KBM-7 (cell line): ENCODE measurements around the gene EGFR.

Source experiments
- DNase-seq: peaks from one replicate; pipeline ENCODE4 v3.0.0-alpha.2; 2015
- in situ Hi-C: fragments of 300-500 bp; cut with MboI; formaldehyde crosslinking; loops from 2 replicates; pipeline ENCODE4 v1.14.3; 2020; ENCODE audit warnings: low sequenced_read_pairs, low pct_unique_long_range_greater_than_20kb, mixed read lengths

The EGFR gene

GRCh38 chr7:55190511-55191160 lies 171.8 kb downstream of the EGFR start:
- DNase-seq, result no peak
- in situ Hi-C loops, result no loop called here

GRCh38 chr7:55191161-55191925 lies 172.5 kb downstream of the EGFR start:
- in situ Hi-C loops, result no loop called here
- DNase-seq, result no peak

GRCh38 chr7:55191926-55192692 lies 173.3 kb downstream of the EGFR start:
- no peak for DNase-seq
- in situ Hi-C loops, result no loop called here

GRCh38 chr7:55192723-55193122 lies 173.9 kb downstream of the EGFR start:
- in situ Hi-C loops, result no loop called here
- no peak for DNase-seq

GRCh38 chr7:55193245-55193644 lies 174.4 kb downstream of the EGFR start:
- in situ Hi-C loops, result no loop called here
- DNase-seq, result no peak

- in situ Hi-C loops, result no loop called here
- no peak for DNase-seq
These were observed 175.7 kb downstream of the EGFR start for GRCh38 chr7:55194522-55194921.

GRCh38 chr7:55198634-55199392 lies 180.0 kb downstream of the EGFR start:
- no peak for DNase-seq
- in situ Hi-C loops, result no loop called here

GRCh38 chr7:55199418-55199817 lies 180.6 kb downstream of the EGFR start:
- no peak for DNase-seq
- in situ Hi-C loops, result no loop called here

GRCh38 chr7:55200441-55200840 lies 181.6 kb downstream of the EGFR start:
- in situ Hi-C loops, result no loop called here
- no peak for DNase-seq

- no peak for DNase-seq
- in situ Hi-C loops, result no loop called here
These were observed 183.5 kb downstream of the EGFR start for GRCh38 chr7:55202150-55202913.

GRCh38 chr7:55203300-55203699 lies 184.5 kb downstream of the EGFR start:
- no peak for DNase-seq
- in situ Hi-C loops, result no loop called here

- DNase-seq, result no peak
- in situ Hi-C loops, result no loop called here
These were observed 186.5 kb downstream of the EGFR start for GRCh38 chr7:55205124-55205955.

GRCh38 chr7:55206235-55207029 lies 187.6 kb downstream of the EGFR start:
- in situ Hi-C loops, result no loop called here
- no peak for DNase-seq

GRCh38 chr7:55207436-55208125 lies 188.8 kb downstream of the EGFR start:
- in situ Hi-C loops, result no loop called here
- DNase-seq, result no peak

- in situ Hi-C loops, result no loop called here
- DNase-seq, result no peak
These were observed 190.5 kb downstream of the EGFR start for GRCh38 chr7:55209366-55209765.

- DNase-seq, result no peak
- in situ Hi-C loops, result no loop called here
These were observed 191.4 kb downstream of the EGFR start for GRCh38 chr7:55210176-55210575.

GRCh38 chr7:55210716-55211115 lies 191.9 kb downstream of the EGFR start:
- in situ Hi-C loops, result no loop called here
- no peak for DNase-seq
